Stimulated activated naive B cell treated with anti-CD40 and anti-IgM and Interleukin-4, amounts not matched to agents 10 μg/mL and 1 μg/mL and 100 μg/mL, for 72 hours (primary cell): ENCODE data around the gene CAPN14.
"Not testable (repeated sequence)": the region's sequence is repeated elsewhere in the genome, so short reads cannot be mapped to it uniquely, and the experiment has no call there.

Source experiments
- ATAC-seq, 2 donors: fragments of 150-1000 bp; cut with Tn5 transposase; replicated peaks; 2 replicates each; pipeline ENCODE4 v1.10.0; 2021; ENCODE audit warnings: moderate library complexity in 1 of 2
- DNase-seq: peaks from one replicate; pipeline ENCODE4 v3.0.0; 2021
- H3K27ac Mint-ChIP-seq: one replicate; pipeline ENCODE4 v1.8.0; 2022; ENCODE audit warnings: mild to moderate bottlenecking, mixed read lengths
- H3K27me3 Mint-ChIP-seq, 2 donors: one replicate each; pipeline ENCODE4 v1.8.0; 2022; ENCODE audit warnings: mixed read lengths in 2 of 2
- H3K36me3 Mint-ChIP-seq, 2 donors: one replicate each; pipeline ENCODE4 v1.8.0; 2022; ENCODE audit warnings: mixed read lengths in 2 of 2, mild to moderate bottlenecking in 1 of 2
- H3K4me1 Mint-ChIP-seq, 2 donors: one replicate each; pipeline ENCODE4 v1.8.0; 2022; ENCODE audit warnings: mixed read lengths in 2 of 2, mild to moderate bottlenecking in 1 of 2
- H3K4me3 Mint-ChIP-seq, 2 donors: one replicate each; pipeline ENCODE4 v1.8.0; 2022; ENCODE audit warnings: mild to moderate bottlenecking in 2 of 2, mixed read lengths in 2 of 2, moderate library complexity in 1 of 2
- H3K9me3 Mint-ChIP-seq, 2 donors: one replicate each; pipeline ENCODE4 v1.8.0; 2022; ENCODE audit warnings: mixed read lengths in 2 of 2, mild to moderate bottlenecking in 1 of 2

Gene CAPN14

GRCh38 chr2:31189141-31189540 lies 28.2 kb downstream of the CAPN14 start:
- no peak for ATAC-seq
- H3K36me3 Mint-ChIP-seq = peaks cover 3 to 11% of the 10 kb centered on the region in 2 donors
- H3K27ac Mint-ChIP-seq = no peak overlapping the region

GRCh38 chr2:31188131-31188530 lies 29.2 kb downstream of the CAPN14 start:
- ATAC-seq = no peak
- no peaks in the 10 kb centered on the region for H3K27me3 Mint-ChIP-seq
- no peak for DNase-seq
- no peak overlapping the region for H3K27ac Mint-ChIP-seq
- peaks cover 8 to 15% of the 10 kb centered on the region in 2 donors for H3K36me3 Mint-ChIP-seq
- H3K9me3 Mint-ChIP-seq = peaks cover 0 to 1% of the 10 kb centered on the region in 2 donors
- no peak overlapping the region for H3K4me3 Mint-ChIP-seq
- H3K4me1 Mint-ChIP-seq = no peaks in the 10 kb centered on the region

More at GRCh38 chr2:31189141-31189540, 28.2 kb downstream of the CAPN14 start:
- H3K4me3 Mint-ChIP-seq = no peak overlapping the region
- H3K27me3 Mint-ChIP-seq = no peaks in the 10 kb centered on the region
- no peaks in the 10 kb centered on the region for H3K9me3 Mint-ChIP-seq
- H3K4me1 Mint-ChIP-seq = no peaks in the 10 kb centered on the region
- DNase-seq = no peak

- Mint-ChIP-seq H3K4me1 (no peaks in the 10 kb centered on the region), H3K9me3 (peaks cover 0 to 1% of the 10 kb centered on the region in 2 donors), H3K4me3 (no peak overlapping the region), H3K36me3 (peaks cover 8 to 15% of the 10 kb centered on the region in 2 donors), H3K27ac (no peak overlapping the region), H3K27me3 (no peaks in the 10 kb centered on the region)
- no peak for ATAC-seq
- no peak for DNase-seq
These were observed 30.1 kb downstream of the CAPN14 start for GRCh38 chr2:31187166-31187565.

DNA sequence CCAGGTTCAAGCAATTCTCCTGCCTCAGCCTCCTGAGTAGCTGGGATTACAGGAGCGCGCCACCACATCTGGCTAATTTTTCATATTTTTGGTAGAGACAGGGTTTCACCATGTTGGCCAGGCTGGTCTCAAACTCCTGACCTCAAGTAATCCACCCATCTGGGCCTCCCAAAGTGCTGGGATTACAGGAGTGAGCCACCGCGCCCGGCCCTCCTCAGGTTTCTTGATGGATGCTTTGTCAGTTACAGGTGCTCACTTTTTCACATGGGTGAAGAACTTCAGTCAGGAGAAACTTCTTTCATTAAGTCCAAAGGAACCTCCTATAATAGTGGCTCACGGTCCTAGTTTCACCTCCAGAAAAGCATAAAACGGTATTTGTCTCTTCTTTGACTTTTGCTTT lies 33.3 kb downstream of the CAPN14 start:
- not testable (repeated sequence) for ATAC-seq, DNase-seq, H3K4me1 Mint-ChIP-seq, H3K4me3 Mint-ChIP-seq, H3K9me3 Mint-ChIP-seq, H3K27me3 Mint-ChIP-seq, H3K27ac Mint-ChIP-seq
- peaks cover 6 to 11% of the 10 kb centered on the region in 2 donors for H3K36me3 Mint-ChIP-seq

- Mint-ChIP-seq H3K4me3 (no peak overlapping the region), H3K27me3 (no peaks in the 10 kb centered on the region), H3K9me3 (no peaks in the 10 kb centered on the region), H3K27ac (no peak overlapping the region), H3K4me1 (peaks cover 5% of the 10 kb centered on the region in 2 donors), H3K36me3 (peaks cover 0 to 2% of the 10 kb centered on the region in 2 donors)
- no peak for ATAC-seq
- no peak for DNase-seq
These were observed 40.6 kb downstream of the CAPN14 start for GRCh38 chr2:31176742-31177141.

DNA sequence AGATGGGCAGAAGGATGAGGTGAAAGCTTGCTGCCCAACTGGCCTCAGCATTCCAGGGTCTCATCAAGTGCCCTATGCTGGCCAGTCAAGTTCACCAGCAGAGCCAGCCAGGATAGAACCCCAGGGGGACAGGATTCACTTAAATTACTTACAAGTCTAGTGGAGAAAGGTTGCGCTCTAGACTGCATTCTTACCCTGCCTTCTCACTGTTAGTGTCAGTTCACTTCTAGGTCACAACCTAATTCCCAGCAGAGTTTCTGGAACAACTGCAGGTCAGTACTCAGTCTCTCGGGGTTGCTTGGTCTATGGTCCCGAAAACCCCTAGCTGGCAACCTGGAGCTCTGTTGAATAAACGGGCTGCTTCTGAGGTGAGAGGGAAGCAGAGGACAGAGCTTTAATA lies 46.2 kb downstream of the CAPN14 start:
- ATAC-seq (peak; percentile 29 to 53), DNase-seq (no peak)
- H3K9me3 Mint-ChIP-seq = no peaks in the 10 kb centered on the region
- H3K4me3 Mint-ChIP-seq = no peak overlapping the region
- H3K36me3 Mint-ChIP-seq = no peaks in the 10 kb centered on the region
- no peaks in the 10 kb centered on the region for H3K27me3 Mint-ChIP-seq
- no peak overlapping the region for H3K27ac Mint-ChIP-seq
- H3K4me1 Mint-ChIP-seq = peaks cover 18 to 23% of the 10 kb centered on the region in 2 donors

DNA sequence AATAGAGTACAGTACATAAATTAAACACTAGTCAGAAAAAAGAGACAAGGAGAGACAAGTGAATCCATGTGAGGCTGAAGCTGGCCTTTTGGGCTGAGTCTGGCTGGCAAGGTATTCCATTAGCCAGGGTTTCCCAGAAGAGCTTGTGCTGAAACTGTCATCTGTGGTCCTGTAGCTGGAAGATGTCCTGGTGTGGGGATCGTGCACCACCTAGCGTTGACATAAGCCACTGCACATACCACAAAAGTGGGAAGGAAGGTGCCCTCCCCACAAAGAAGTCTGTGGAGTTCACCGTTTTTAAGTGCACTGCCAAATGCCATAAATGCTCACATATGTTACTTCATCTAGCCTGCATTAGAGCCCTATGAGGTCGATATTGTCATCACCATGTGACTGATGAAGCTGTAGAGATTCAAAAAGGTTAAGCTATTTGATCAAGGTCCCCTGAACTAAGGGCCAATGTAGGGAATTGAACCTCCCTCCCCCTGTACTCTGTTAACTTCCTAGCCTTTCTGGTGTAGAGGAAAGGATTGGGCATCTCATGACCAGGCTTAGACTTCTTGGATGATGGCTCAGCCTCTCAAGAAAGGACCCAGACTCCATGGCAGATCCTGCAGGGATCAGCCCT lies 47.1 kb downstream of the CAPN14 start:
- no peaks in the 10 kb centered on the region for H3K27me3 Mint-ChIP-seq
- H3K4me1 Mint-ChIP-seq = peaks cover 20 to 25% of the 10 kb centered on the region in 2 donors
- DNase-seq = peak; percentile 47
- no peak overlapping the region for H3K4me3 Mint-ChIP-seq
- ATAC-seq = peak; percentile 81 to 83
- no peak overlapping the region for H3K27ac Mint-ChIP-seq
- no peaks in the 10 kb centered on the region for H3K36me3 Mint-ChIP-seq
- no peaks in the 10 kb centered on the region for H3K9me3 Mint-ChIP-seq

GRCh38 chr2:31168291-31168690 lies 49.0 kb downstream of the CAPN14 start:
- no peak overlapping the region for H3K4me3 Mint-ChIP-seq
- ATAC-seq (no peak), DNase-seq (no peak)
- peaks cover 25 to 30% of the 10 kb centered on the region in 2 donors for H3K4me1 Mint-ChIP-seq
- H3K36me3 Mint-ChIP-seq = no peaks in the 10 kb centered on the region
- H3K9me3 Mint-ChIP-seq = no peaks in the 10 kb centered on the region
- H3K27me3 Mint-ChIP-seq = no peaks in the 10 kb centered on the region
- H3K27ac Mint-ChIP-seq = no peak overlapping the region

DNA sequence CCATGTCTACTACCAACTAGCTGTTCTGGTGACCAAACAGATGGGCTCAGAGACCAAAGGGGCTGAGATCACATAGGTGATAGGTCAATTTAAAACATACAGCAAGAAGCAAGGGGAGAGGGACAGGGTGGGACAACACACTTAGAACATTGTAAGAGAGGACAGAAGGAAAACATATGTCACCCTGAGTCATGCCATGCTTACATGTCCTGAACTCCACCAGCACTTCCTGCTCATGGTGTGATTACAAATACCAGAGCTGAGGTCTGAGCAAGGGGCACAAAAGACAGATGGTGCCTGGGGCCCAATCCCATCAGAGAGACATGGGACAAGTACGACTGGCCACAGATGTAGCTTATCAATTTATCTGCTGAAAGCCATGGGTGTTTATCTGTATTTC lies 50.4 kb downstream of the CAPN14 start:
- Mint-ChIP-seq H3K36me3 (no peaks in the 10 kb centered on the region), H3K27ac (peak overlapping the region; percentile 20)

DNA sequence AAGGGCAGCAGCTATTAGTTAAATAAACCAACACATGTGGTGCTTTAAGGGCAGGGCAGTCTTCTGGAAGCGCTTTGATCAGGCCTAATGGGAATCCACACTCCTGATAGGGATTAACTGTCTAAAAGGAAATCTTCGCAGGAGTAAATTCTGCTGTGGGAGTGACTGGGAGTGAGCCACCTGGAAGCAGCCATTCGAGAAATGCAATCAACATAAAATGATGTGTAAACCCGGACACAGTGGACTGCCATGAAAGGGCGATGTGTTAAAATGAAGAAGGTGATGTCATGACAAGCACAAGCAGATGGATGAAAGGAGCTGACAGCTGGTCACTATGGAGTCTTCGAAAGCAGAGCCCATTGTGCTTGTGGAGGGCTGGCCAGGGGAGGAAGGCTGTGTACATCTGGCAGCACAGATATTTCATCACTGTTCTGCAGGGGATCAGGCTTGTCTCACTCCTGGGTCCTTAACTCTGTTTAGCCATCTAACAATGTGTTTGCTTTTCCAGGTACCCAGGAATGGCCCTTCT lies 54.2 kb downstream of the CAPN14 start:
- no peak overlapping the region for H3K27ac Mint-ChIP-seq
- DNase-seq (no peak), ATAC-seq (no peak)
- H3K4me1 Mint-ChIP-seq = peaks cover 8 to 12% of the 10 kb centered on the region in 2 donors
- H3K4me3 Mint-ChIP-seq = no peak overlapping the region
- no peaks in the 10 kb centered on the region for H3K36me3 Mint-ChIP-seq
- H3K27me3 Mint-ChIP-seq = no peaks in the 10 kb centered on the region
- no peaks in the 10 kb centered on the region for H3K9me3 Mint-ChIP-seq

More for the DNA sequence above, 50.4 kb downstream of the CAPN14 start:
- Mint-ChIP-seq H3K4me1 (peaks cover 22 to 27% of the 10 kb centered on the region in 2 donors), H3K9me3 (no peaks in the 10 kb centered on the region), H3K27me3 (no peaks in the 10 kb centered on the region), H3K4me3 (no peak overlapping the region)
- ATAC-seq = no peak
- no peak for DNase-seq

- H3K36me3 Mint-ChIP-seq = no peaks in the 10 kb centered on the region
- H3K9me3 Mint-ChIP-seq = no peaks in the 10 kb centered on the region
- no peak overlapping the region for H3K4me3 Mint-ChIP-seq
- no peak overlapping the region for H3K27ac Mint-ChIP-seq
- H3K27me3 Mint-ChIP-seq = no peaks in the 10 kb centered on the region
- ATAC-seq = no peak
- H3K4me1 Mint-ChIP-seq = peaks cover 12 to 17% of the 10 kb centered on the region in 2 donors
- DNase-seq = no peak
These were observed 55.7 kb downstream of the CAPN14 start for GRCh38 chr2:31161637-31162036.

GRCh38 chr2:31151501-31151900 lies 65.8 kb downstream of the CAPN14 start:
- DNase-seq (no peak), ATAC-seq (no peak)
- H3K4me1 Mint-ChIP-seq = peaks cover 0 to 3% of the 10 kb centered on the region in 2 donors
- H3K4me3 Mint-ChIP-seq = no peak overlapping the region
- peaks cover 3 to 4% of the 10 kb centered on the region in 2 donors for H3K36me3 Mint-ChIP-seq
- no peaks in the 10 kb centered on the region for H3K9me3 Mint-ChIP-seq
- H3K27me3 Mint-ChIP-seq = peaks cover 0 to 5% of the 10 kb centered on the region in 2 donors
- H3K27ac Mint-ChIP-seq = no peak overlapping the region

DNA sequence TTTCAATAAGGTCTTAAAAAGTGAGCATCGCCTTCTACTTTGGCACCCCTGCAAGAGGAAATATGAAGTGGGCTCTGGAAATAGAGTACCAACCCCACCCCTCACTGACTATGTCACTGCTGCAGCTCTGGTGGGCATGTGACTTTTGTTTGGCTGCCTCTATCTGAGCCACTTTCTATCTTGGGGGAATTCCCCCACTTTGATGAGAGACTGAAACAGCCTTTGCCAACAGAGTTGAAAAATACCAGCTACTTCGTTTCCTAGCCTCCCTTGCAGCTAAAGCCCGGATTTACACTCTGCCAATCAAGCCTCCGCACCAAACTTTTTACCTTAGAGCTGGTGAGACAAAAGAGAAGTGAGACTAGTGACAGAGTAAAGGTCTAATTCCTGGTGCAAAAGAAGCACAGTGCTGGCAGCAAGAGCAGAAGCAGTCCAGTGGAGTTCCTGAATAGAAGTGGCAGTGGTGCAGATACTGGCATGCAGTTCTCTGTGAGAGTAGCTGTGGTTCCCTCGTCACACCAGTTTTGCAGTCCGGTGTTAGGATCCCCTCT lies 67.1 kb downstream of the CAPN14 start:
- H3K27me3 Mint-ChIP-seq = peaks cover 0 to 5% of the 10 kb centered on the region in 2 donors

DNA sequence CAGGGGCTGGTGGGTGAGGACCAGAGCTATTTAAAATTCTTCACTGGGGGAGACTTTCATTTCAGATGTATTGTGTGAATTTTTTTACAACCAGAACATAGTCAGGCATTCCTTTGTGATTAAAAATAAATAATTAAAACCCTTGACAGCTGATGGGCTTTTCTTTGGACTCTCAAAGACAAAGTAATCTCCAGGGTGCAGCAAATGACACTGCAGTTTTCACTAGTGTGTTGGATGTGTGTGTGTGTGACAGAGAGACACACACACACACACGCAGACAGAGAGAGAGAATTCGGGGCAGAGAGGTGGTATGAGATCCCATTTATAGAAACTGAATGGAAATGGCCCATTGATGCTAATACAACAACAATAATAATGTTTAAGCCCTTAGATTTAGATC lies 68.8 kb downstream of the CAPN14 start:
- no peak overlapping the region for H3K27ac Mint-ChIP-seq
- no peaks in the 10 kb centered on the region for H3K9me3 Mint-ChIP-seq
- peaks cover 0 to 3% of the 10 kb centered on the region in 2 donors for H3K4me1 Mint-ChIP-seq
- no peak overlapping the region for H3K4me3 Mint-ChIP-seq
- no peaks in the 10 kb centered on the region for H3K36me3 Mint-ChIP-seq
- H3K27me3 Mint-ChIP-seq = no peaks in the 10 kb centered on the region
- no peak for DNase-seq
- ATAC-seq = no peak

More for the DNA sequence above, 67.1 kb downstream of the CAPN14 start:
- ATAC-seq (peak; percentile 58 to 73), DNase-seq (no peak)
- no peak overlapping the region for H3K4me3 Mint-ChIP-seq
- no peak overlapping the region for H3K27ac Mint-ChIP-seq
- H3K9me3 Mint-ChIP-seq = no peaks in the 10 kb centered on the region
- H3K36me3 Mint-ChIP-seq = peaks cover 3 to 4% of the 10 kb centered on the region in 2 donors
- H3K4me1 Mint-ChIP-seq = peaks cover 0 to 3% of the 10 kb centered on the region in 2 donors

- Mint-ChIP-seq H3K27ac (no peak overlapping the region), H3K9me3 (no peaks in the 10 kb centered on the region), H3K36me3 (no peaks in the 10 kb centered on the region), H3K4me1 (no peaks in the 10 kb centered on the region), H3K27me3 (no peaks in the 10 kb centered on the region), H3K4me3 (no peak overlapping the region)
- ATAC-seq (no peak), DNase-seq (no peak)
These were observed 69.7 kb downstream of the CAPN14 start for GRCh38 chr2:31147645-31148044.
